Glomerular visceral epithelial cell (primary cell): Measurements from ENCODE around the gene DEAF1.
"Not testable (repeated sequence)": the region's sequence is repeated elsewhere in the genome, so short reads cannot be mapped to it uniquely, and the experiment has no call there.

ENCODE experiments used
- DNase-seq: peaks from one replicate; pipeline ENCODE4 v3.0.0-alpha.2; 2016; ENCODE audit errors: extremely low spot score

The DEAF1 gene

DNA sequence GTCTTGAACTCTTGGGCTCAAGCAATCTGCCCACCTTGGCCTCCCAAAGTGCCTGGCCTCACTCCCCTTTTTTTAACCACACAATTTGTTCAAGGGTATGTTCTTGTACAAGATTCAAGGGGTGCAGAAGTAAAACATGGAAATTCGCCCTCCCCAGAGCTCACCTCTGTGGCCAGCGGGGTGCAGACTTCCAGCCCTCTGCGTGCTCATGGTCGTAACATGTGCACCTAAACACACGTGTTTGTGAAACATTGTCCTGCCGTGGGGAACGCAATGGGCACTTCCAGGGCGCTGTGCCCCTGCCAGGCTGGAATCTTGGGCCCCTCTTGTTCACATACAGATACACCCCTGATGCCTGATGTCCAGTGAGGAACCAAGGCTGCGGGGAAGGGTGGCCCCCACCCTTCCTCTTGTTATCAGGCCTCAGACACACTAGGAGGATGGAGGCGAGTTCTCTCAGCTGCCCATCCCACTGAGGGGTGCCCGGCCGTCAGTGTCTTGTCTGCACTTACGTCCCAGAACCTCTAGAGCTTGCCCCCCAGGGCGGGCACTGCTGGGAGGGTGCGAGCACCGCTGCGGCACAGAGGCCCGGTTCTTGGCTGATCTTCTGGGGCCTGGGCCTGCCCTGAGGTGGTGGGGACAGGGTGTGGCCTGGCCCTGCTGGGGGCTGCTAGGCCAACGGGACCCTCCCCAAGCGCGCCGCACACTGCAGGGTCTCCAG, 6.9 kb upstream of the DEAF1 start:
- DNase-seq: no peak

DNA sequence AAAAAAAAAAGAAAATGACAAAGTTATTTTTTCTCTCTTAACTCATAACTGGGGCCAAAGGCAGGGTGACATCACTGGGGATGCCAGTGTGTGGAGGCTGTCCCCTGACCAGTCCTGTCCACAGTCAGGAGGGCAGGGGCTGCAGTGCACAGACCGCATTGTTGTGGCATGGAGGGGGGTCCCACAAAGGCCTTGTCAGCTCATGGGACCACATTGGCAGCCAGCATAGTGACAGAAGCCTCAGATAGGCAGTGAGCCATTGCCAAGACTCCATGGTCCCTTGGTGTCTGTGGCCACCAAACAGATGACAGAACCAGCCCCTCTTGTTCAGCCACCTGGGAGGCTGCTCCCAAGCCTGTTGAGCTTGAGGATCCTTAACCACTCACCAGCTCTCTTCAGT, 4.7 kb upstream of the DEAF1 start:
- DNase-seq: no peak

DNA sequence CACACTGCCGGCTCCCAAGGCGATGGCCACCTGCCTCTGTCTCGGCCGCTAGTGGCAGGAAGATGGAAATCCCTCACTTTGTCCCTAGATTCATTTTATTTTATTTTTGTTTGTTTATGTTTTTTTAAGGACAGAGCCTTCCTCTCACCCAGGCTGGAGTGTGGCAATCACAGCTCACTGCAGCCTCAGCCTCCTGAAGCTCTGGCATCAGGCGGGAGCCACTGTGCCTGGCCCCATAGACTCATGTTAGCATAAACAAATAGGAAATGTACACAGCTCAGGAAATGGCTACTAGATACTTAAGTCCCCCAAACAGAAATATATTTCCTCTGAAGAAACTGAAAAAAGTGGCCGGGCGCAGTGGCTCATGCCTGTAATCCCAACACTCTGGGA, 4.1 kb upstream of the DEAF1 start:
- no peak for DNase-seq

DNA sequence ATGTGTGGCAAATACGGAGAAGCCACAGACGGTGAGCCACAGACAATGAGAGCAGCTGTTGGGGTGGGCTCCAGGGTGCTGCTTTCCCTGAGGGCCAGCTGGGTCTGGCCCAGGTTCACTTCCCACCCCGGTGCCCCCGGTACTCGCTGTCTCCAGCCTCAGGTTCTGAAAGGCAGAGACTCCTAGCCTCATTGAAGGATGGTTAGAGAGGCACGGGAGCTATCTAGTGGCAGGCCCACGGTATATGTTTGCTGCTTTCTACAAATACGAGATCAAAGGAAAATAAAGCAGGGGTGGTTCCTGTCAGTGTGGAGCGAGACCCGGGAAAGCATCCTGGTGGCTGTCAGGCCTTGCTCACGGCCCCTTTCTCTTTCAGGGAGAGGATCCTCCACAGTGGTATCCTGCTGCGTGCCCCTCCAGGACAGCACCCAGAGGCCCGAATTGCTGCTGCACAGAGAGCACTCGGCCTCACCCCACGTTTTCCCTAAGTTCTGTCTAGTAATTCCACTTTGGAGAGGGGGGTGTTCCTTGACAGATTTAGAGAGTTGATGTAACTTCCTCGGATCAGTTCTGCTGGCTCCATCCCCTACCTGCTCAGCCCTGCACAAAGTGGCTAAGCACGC, 3.6 kb upstream of the DEAF1 start:
- DNase-seq: no peak

GRCh38 chr11:697811-698311, 2.8 kb upstream of the DEAF1 start:
- peak; percentile 82 for DNase-seq

DNA sequence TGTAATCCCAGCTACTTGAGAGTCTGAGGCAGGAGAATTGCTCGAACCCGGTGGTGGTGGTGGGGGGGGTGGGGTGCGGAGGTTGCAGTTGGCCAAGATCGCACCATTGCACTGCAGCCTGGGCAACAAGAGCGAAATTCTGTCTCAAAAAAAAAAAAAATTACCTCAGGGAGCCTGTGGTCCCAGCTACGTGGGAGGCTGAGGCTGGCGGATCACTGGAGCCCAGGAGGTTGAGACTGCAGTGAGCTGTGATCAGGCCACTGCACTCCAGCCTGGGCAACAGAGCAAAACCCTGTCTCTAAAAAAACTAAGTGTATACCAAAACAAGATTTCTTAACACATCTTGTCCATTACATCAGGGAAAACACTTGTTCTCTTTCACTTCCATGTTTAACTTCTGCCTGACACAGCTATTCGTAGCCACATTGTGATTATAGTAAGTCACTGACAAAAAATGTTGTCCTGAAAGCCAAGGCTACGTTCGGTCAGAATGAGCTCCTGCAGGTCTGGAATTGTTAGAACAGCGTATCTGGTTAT, 2.0 kb upstream of the DEAF1 start:
- DNase-seq: peak; percentile 80

GRCh38 chr11:695538-696248, 671 bp upstream of the DEAF1 start, which contains the start of gene TMEM80:
Gene TMEM80 (plus strand): TSS chr11:695816. CDS start chr11:695828, 12 bp downstream.
- DNase-seq: peak; percentile 98

DNA sequence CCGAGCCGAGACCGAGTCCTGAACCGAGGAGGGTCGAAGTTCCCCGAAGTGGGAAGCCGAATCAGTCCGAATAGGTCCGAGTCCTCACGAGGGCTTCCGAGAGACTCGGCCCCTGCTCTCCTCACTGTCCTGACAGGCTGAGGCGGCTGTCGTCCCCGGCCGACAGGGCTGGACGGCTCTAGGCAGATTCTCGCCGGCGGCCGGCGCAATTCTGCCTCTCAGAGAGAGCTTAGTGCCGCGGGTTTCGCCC, 191 bp upstream of the DEAF1 start:
- DNase-seq: no peak

GRCh38 chr11:693887-694562, 997 bp downstream of the DEAF1 start:
- DNase-seq: no peak

GRCh38 chr11:693415-693831, 1.6 kb downstream of the DEAF1 start:
- no peak for DNase-seq

GRCh38 chr11:692824-693414, 2.1 kb downstream of the DEAF1 start:
- no peak for DNase-seq

GRCh38 chr11:691710-692590, 3.1 kb downstream of the DEAF1 start:
- DNase-seq: no peak

DNA sequence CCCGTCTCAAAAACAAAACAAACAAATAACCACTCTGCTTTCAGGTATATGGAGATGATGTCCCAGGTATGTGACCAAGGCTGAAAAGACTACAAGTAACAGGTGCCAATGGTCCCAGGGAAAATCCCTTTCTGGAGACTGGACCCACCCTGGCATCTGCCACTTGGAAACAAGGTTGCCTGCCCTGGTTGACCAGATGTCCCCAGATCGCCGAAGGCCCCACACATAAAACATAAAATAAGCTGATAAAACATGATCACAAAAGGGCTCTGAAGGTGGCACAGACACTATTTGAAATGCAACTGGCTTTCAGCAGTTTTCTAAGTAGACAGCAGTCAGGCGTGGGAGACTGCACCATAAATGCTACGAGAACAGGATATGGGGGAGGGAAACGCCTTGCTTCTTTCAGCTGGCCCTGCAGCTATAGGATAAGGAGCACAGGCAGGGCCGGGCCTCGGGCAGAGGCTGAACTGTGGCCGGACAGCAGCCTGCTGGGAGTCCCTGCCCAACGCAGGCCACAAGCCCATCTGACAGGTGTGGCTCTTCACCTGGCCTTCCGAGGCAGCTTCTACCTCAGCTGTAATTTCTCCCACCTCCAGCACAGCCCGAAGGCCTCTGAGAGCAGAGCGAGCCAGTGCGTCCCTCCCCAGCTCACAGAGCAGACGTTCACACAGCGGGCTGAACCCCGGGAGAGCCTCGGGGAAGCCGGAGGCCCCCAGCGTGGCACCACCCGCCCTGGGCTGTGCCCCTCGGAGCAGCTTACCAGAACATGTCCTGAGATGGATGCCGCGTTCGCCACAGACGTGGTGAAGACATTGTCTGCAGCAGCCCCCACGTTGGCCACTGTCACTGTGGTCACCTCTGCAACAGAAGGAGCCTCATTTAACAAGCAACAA, 4.0 kb downstream of the DEAF1 start:
- no peak for DNase-seq

DNA sequence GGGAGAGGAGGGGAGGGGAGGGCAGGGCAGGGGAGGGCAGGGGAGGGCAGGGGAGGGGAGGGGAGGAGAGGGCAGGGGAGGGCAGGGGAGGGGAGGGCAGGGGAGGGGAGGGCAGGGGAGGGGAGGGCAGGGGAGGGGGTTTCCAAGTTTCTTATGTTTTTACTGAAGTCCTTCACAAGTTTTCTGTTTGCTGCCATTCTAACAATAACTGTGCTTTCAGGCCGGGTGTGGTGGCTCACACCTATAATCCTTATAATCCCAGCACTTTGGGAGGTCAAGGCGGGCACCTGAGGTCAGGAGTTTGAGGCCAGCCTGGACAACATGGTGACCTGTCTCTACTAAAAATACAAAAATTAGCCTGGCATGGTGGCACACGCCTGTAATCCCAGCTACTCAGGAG, 4.8 kb downstream of the DEAF1 start:
- not testable (repeated sequence) for DNase-seq

- no peak for DNase-seq
Observed at GRCh38 chr11:689625-690024, 5.4 kb downstream of the DEAF1 start.

DNA sequence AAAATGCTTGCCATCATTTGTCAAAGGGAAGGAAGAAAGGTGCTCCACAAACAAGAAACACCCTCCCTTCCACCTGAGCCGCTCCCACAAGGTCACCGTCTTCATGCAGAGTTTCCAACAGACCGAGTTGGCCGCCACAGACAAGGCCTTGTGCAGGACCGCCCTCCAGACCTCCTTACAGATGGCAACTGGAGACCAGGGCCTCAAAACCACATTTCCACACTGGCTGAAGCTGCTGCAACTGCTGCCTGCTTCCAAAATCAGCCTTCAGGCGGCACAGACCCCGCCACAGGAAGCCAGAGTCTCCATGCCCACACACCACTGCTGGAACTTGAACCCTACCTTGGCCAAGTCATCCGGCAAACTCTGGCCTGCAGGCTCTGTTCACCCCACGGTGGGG, 6.3 kb downstream of the DEAF1 start:
- no peak for DNase-seq

DNA sequence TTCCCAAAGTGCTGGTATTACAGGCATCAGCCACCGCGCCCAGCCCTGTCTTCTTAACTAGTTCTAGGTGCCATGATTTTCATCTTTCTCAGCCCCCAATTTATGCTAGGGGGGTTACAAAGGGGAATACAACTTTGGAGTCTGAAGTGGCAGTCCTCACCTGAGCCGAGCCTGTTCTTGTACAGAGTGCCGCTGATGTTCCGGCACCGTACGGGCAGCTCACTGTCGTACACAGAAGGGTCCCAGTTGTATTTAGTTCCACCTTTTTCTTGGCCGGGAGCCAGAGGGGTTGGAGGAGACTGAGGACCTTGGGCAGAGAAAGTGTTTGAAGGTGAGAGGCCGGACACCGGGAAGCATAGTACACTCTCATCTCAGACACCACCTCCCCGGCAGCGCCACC, 7.3 kb downstream of the DEAF1 start:
- DNase-seq: no peak

- no peak for DNase-seq
Observed at GRCh38 chr11:686451-687243, 8.4 kb downstream of the DEAF1 start.

- DNase-seq: no peak
Observed at GRCh38 chr11:680970-681369, 14.1 kb downstream of the DEAF1 start.
